ENCODE results near the gene CLSTN3.

GRCh38 chr12:7116916-7117315, 13.3 kb upstream of the CLSTN3 start:
- TF ChIP-seq YY1 (IDR thresholded peaks at IDR 0.05; ENCODE audit: low read depth) (no peak), CTCF (IDR thresholded peaks at IDR 0.05) (no peak), MAX (IDR thresholded peaks at IDR 0.05; ENCODE audit: low read depth) (no peak), REST (IDR thresholded peaks at IDR 0.05; ENCODE audit: low read depth, low read length) (no peak), TCF12 (IDR thresholded peaks at IDR 0.05) (no peak)

Measured in SK-N-SH (cell line).